GM12891 (cell line): Measurements from ENCODE around the gene OCSTAMP.

Experiments used
- POLR2A ChIP-seq: IDR thresholded peaks from 2 replicates; pipeline ENCODE4 v1.6.1; 2011; ENCODE audit warnings: low read depth, low read length, control low read depth
- TAF1 ChIP-seq: IDR thresholded peaks from 2 replicates; pipeline ENCODE4 v1.6.1; 2011; ENCODE audit warnings: low read depth, low read length, control low read depth

DNA sequence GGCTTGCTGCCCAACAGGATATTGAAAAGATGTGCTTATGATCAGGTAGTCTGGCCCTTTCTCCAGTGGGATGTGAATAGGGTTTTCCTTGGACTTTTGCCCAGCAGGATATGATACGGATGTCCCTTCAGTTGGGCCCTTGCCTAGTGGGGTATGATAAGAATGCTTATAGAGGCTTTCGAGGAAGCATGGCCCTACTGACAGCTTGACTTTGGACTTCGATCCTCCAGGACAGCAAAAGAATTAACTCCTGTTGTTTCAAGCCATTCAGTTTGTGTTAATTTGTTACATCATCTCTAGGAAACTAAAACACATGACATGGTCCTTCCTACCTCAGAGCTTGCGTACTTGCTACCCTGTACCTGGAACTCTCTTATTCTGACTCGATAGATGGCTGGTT lies 27.3 kb downstream of the OCSTAMP start:
- TF ChIP-seq POLR2A (no peak), TAF1 (no peak)
